ENCODE measurements around the gene EAF2.

GRCh38 chr3:121896823-121897222 lies 61.8 kb downstream of the EAF2 start:
- TF ChIP-seq, protein P1, sequence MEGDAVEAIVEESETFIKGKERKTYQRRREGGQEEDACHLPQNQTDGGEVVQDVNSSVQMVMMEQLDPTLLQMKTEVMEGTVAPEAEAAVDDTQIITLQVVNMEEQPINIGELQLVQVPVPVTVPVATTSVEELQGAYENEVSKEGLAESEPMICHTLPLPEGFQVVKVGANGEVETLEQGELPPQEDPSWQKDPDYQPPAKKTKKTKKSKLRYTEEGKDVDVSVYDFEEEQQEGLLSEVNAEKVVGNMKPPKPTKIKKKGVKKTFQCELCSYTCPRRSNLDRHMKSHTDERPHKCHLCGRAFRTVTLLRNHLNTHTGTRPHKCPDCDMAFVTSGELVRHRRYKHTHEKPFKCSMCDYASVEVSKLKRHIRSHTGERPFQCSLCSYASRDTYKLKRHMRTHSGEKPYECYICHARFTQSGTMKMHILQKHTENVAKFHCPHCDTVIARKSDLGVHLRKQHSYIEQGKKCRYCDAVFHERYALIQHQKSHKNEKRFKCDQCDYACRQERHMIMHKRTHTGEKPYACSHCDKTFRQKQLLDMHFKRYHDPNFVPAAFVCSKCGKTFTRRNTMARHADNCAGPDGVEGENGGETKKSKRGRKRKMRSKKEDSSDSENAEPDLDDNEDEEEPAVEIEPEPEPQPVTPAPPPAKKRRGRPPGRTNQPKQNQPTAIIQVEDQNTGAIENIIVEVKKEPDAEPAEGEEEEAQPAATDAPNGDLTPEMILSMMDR (IDR thresholded peaks at IDR 0.05): no peak
- no peak for TF ChIP-seq POLR2A (IDR thresholded peaks at IDR 0.05)
- TF ChIP-seq POLR2AphosphoS5 (IDR thresholded peaks at IDR 0.05): no peak

Data from breast epithelium (tissue), 3 donors.